Frontal cortex (tissue), 4 donors: Measurements from ENCODE around the gene NUMB. TPM values are rescaled to one million over a fixed set of nuclear protein-coding genes. Genes with fewer than 3 reads are reported as not detected.
"Not testable (repeated sequence)": the region's sequence is repeated elsewhere in the genome, so short reads cannot be mapped to it uniquely, and the experiment has no call there.

Experiments
- DNase-seq, 2 donors: peaks; one replicate each; pipeline ENCODE4 v3.0.0; 2012; ENCODE audit warnings: low spot score in 2 of 2
- FAIRE-seq: peaks from 2 replicates; lab custom pipeline; 2012; peaks lifted over from hg19 to GRCh38; lab: Jason Lieb, UNC
- total RNA-seq: library from RNA; depleted of rRNA; stranded (reverse); fragments of >200 nt; gene quantifications from one replicate; pipeline ENCODE4 v1.2.3, GENCODE V29; 2014
- donor health status: control.
- donor health status: control.
- donor health status: control.

Gene NUMB
- total RNA-seq, 1 donor from 2014 or later: 13.5 TPM

- FAIRE-seq (no peak), DNase-seq (no peak)
These were observed 84.1 kb downstream of the NUMB start for GRCh38 chr14:73374218-73374617.

GRCh38 chr14:73372529-73372928 lies 85.8 kb downstream of the NUMB start:
- FAIRE-seq (peak; percentile 78), DNase-seq (no peak)

GRCh38 chr14:73370561-73370960 lies 87.8 kb downstream of the NUMB start:
- DNase-seq (no peak), FAIRE-seq (no peak)

- FAIRE-seq (no peak), DNase-seq (no peak)
These were observed 88.9 kb downstream of the NUMB start for GRCh38 chr14:73369428-73369827.

- DNase-seq (no peak), FAIRE-seq (no peak)
These were observed 89.7 kb downstream of the NUMB start for GRCh38 chr14:73368616-73369015.

GRCh38 chr14:73365727-73366126 lies 92.6 kb downstream of the NUMB start:
- FAIRE-seq (no peak), DNase-seq (no peak)

- DNase-seq: no peak
- FAIRE-seq: no peak
These were observed 93.8 kb downstream of the NUMB start for GRCh38 chr14:73364559-73364958.

GRCh38 chr14:73359445-73359844 lies 98.9 kb downstream of the NUMB start:
- FAIRE-seq (no peak), DNase-seq (no peak)

- no peak for FAIRE-seq
- no peak for DNase-seq
These were observed 100.2 kb downstream of the NUMB start for GRCh38 chr14:73358187-73358586.

GRCh38 chr14:73349091-73349490 lies 109.3 kb downstream of the NUMB start:
- not testable (repeated sequence) for FAIRE-seq, DNase-seq

GRCh38 chr14:73344319-73344718 lies 114.0 kb downstream of the NUMB start:
- DNase-seq (no peak), FAIRE-seq (no peak)

- FAIRE-seq (no peak), DNase-seq (no peak)
These were observed 115.7 kb downstream of the NUMB start for GRCh38 chr14:73342670-73343069.

- DNase-seq (no peak), FAIRE-seq (no peak)
These were observed 118.3 kb downstream of the NUMB start for GRCh38 chr14:73339846-73340595.

GRCh38 chr14:73339206-73339605 lies 119.1 kb downstream of the NUMB start:
- no peak for FAIRE-seq
- DNase-seq: no peak

GRCh38 chr14:73338551-73338950 lies 119.8 kb downstream of the NUMB start:
- FAIRE-seq: no peak

GRCh38 chr14:73333031-73333430 lies 125.3 kb downstream of the NUMB start:
- DNase-seq (no peak), FAIRE-seq (no peak)

More at GRCh38 chr14:73338551-73338950, 119.8 kb downstream of the NUMB start:
- no peak for DNase-seq

- DNase-seq: no peak
- FAIRE-seq: no peak
These were observed 132.6 kb downstream of the NUMB start for GRCh38 chr14:73325630-73326299.

GRCh38 chr14:73325063-73325462 lies 133.3 kb downstream of the NUMB start:
- FAIRE-seq: no peak
- DNase-seq: no peak

- FAIRE-seq (no peak), DNase-seq (no peak)
These were observed 133.8 kb downstream of the NUMB start for GRCh38 chr14:73324533-73324932.

- DNase-seq: no peak
- FAIRE-seq: no peak
These were observed 134.4 kb downstream of the NUMB start for GRCh38 chr14:73323896-73324399.

- FAIRE-seq (no peak), DNase-seq (no peak)
These were observed 145.2 kb downstream of the NUMB start for GRCh38 chr14:73313151-73313550.
